ENCODE results near the gene LSAMP. TPM values are rescaled to one million over a fixed set of nuclear protein-coding genes. Genes with fewer than 3 reads are reported as not detected.

The LSAMP gene
- total RNA-seq, 1 experiment from 2014 or later: 5.7 TPM

GRCh38 chr3:116035429-116035828 is 409.9 kb downstream of the LSAMP start (continued):
- TF ChIP-seq ZMAT4 (CRISPR knock-in tag; IDR thresholded peaks at IDR 0.05) (no peak), MAX (CRISPR knock-in tag; IDR thresholded peaks at IDR 0.05) (no peak), E2F4 (CRISPR knock-in tag; IDR thresholded peaks at IDR 0.05; ENCODE audit: borderline replicate concordance, low read depth) (no peak)

GRCh38 chr3:116034794-116035193 is 410.5 kb downstream of the LSAMP start:
- ChIA-PET POLR2A (interaction anchor here (0.6 kb wide), 1 partner anchor 53 kb away, joined by 5 read pairs; no protein-coding TSS in a partner anchor), CTCF (interaction anchor here (0.5 to 1.7 kb wide), 8 partner anchors 10 to 197 kb away, joined by 3 to 8 read pairs (median 4); no protein-coding TSS in a partner anchor)
- DNase-seq (ENCODE audit: low spot score) (no peak), ATAC-seq (peak; percentile 46)
- TF ChIP-seq NFATC4 (CRISPR knock-in tag; IDR thresholded peaks at IDR 0.05) (no peak), ZMAT4 (CRISPR knock-in tag; IDR thresholded peaks at IDR 0.05) (no peak), FOXP4 (CRISPR knock-in tag; IDR thresholded peaks at IDR 0.05) (no peak)
- Mint-ChIP-seq H3K4me1 (peaks cover 29% of the 10 kb centered on the region), H3K4me3 (no peak overlapping the region), H3K27me3 (ENCODE audit: low read depth) (no peaks in the 10 kb centered on the region), H3K9me3 (no peaks in the 10 kb centered on the region), H3K36me3 (no peaks in the 10 kb centered on the region), H3K27ac (no peak overlapping the region)

GRCh38 chr3:116034086-116034485 is 411.2 kb downstream of the LSAMP start:
- Mint-ChIP-seq H3K9me3 (no peaks in the 10 kb centered on the region), H3K36me3 (no peaks in the 10 kb centered on the region), H3K27ac (no peak overlapping the region), H3K4me3 (no peak overlapping the region), H3K27me3 (ENCODE audit: low read depth) (no peaks in the 10 kb centered on the region), H3K4me1 (peaks cover 24% of the 10 kb centered on the region)
- CTCF ChIA-PET: interaction anchor here (1.0 to 1.7 kb wide), 5 partner anchors 9 to 111 kb away, joined by 3 to 8 read pairs (median 5); no protein-coding TSS in a partner anchor
- POLR2A ChIA-PET: no interaction called here
- no peak for ATAC-seq
- no peak for DNase-seq (ENCODE audit: low spot score)
- TF ChIP-seq CDX4 (CRISPR knock-in tag; IDR thresholded peaks at IDR 0.05; ENCODE audit: borderline replicate concordance) (no peak), MXD4 (CRISPR knock-in tag; IDR thresholded peaks at IDR 0.05; ENCODE audit: borderline replicate concordance) (no peak), SOX15 (CRISPR knock-in tag; IDR thresholded peaks at IDR 0.05) (no peak), TEAD4 (CRISPR knock-in tag; IDR thresholded peaks at IDR 0.05) (no peak), JAZF1 (CRISPR knock-in tag; IDR thresholded peaks at IDR 0.05) (no peak), FOXJ3 (CRISPR knock-in tag; IDR thresholded peaks at IDR 0.05; ENCODE audit: borderline replicate concordance) (no peak), STAT6 (CRISPR knock-in tag; conservative IDR thresholded peaks at IDR 0.05; ENCODE audit: low read depth) (no peak), ZNF512 (CRISPR knock-in tag; IDR thresholded peaks at IDR 0.05; ENCODE audit: borderline replicate concordance) (no peak), USF2 (CRISPR knock-in tag; IDR thresholded peaks at IDR 0.05) (no peak), TP53 (CRISPR knock-in tag; IDR thresholded peaks at IDR 0.05) (no peak), HMGA2 (CRISPR knock-in tag; IDR thresholded peaks at IDR 0.05) (no peak), E2F4 (CRISPR knock-in tag; IDR thresholded peaks at IDR 0.05; ENCODE audit: borderline replicate concordance, low read depth) (no peak)
